ENCODE data around the gene WIPI1. TPM values are rescaled to one million over a fixed set of nuclear protein-coding genes. Genes with fewer than 3 reads are reported as not detected.
"Not testable (repeated sequence)": the region's sequence is repeated elsewhere in the genome, so short reads cannot be mapped to it uniquely, and the experiment has no call there.

The WIPI1 gene
- total RNA-seq, 1 donor from 2014 or later, result 74.4 TPM

DNA sequence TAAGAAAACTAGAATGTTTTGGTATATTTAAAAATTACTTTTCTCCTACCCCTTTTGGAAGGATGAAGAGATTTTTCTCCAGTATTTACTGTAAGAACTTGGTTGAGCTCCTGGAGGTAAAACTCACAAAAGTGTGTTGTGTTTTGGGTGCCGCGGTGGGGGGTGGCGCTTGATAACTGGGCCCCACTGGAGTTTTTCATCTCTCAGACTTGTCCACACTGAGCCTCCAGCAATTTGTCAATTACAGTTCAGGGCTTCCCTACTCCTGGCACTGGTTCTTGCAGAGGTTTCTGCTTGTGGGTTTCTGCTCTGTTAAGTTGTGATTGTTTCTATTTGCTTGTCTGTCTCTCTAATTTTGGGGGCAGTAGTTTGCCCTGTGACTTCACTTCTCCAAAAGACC lies 40.0 kb downstream of the WIPI1 start:
- no peak for DNase-seq (ENCODE audit: low spot score)

DNA sequence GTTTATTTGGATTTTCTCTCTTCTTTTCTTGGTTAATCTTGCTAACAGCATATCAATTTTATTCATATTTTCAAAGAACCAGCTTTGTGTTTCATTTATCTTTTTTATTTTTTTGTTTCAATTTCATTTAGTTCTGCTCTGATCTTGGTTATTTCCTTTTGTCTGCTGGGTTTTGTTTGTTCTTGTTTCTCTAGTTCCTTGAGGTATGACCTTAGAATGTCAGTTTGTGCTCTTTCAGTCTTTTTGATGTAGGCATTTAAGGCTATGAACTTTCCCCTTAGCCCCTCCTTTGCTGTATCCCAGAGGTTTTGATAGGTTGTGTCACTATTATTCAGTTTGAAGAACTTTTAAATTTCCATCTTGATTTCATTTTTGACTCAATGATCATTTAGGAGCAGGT lies 42.4 kb downstream of the WIPI1 start:
- DNase-seq (ENCODE audit: low spot score), result not testable (repeated sequence)

DNA sequence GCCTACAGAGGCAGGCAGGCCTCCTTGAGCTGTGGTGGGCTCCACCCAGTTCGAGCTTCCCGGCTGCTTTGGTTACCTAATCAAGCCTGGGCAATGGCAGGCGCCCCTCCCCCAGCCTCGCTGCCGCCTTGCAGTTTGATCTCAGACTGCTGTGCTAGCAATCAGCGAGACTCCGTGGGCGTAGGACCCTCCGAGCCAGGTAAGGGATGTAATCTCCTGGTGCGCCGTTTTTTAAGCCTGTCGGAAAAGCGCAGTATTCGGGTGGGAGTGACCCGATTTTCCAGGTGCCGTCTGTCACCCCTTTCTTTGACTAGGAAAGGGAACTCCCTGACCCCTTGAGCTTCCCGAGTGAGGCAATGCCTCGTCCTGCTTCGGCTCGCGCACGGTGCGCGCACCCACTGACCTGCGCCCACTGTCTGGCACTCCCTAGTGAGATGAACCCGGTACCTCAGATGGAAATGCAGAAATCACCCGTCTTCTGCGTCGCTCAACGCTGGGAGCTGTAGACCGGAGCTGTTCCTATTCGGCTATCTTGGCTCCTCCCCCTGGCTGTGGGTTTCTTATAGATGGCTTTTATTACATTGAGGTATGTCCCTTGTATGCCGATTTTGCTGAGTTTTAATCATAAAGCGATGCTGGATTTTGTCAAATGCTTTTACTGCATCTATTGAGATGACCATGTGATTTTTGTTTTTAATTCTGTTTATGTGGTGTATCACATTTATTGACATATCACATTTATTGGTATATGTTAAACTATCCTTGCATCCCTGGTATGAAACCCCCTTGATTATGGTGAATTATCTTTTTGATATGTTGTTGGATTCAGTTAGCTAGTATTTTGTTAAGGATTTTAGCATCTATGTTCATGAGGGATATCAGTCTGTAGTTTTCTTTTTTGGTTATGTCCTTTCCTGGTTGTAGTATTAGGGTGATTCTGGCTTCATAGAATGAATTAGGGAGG lies 43.4 kb downstream of the WIPI1 start:
- not testable (repeated sequence) for DNase-seq (ENCODE audit: low spot score)

DNA sequence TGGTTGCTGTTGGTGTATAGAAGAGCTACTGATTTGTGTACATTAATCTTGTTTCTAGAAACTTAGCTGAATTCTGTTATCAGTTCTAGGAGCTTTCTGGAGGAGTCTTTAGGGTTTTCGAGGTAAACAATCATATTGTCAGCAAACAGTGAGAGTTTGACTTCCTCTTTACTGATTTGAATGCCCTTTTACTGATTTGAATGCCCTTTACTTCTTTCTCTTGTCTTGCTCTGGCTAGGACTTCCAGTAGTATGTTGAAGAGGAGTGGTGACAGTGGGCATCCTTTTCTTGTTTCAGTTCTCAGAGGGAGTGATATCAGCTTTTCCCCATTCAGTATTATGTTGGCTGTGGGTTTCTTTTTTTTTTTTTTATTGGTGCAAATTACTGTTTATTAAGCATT lies 49.6 kb downstream of the WIPI1 start:
- not testable (repeated sequence) for DNase-seq (ENCODE audit: low spot score)

DNA sequence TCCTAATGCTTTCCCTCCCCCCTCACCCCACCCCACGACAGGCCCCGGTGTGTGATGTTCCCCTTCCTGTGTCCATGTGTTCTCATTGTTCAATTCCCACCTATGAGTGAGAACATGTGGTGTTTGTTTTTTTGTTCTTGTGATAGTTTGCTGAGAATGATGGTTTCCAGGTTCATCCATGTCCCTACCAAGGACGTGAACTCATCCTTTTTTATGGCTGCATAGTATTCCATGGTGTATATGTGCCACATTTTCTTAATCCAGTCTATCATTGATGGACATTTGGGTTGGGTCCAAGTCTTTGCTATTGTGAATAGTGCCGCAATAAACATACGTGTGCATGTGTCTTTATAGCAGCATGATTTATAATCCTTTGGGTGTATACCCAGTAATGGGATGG lies 53.5 kb downstream of the WIPI1 start:
- DNase-seq (ENCODE audit: low spot score), result not testable (repeated sequence)

DNA sequence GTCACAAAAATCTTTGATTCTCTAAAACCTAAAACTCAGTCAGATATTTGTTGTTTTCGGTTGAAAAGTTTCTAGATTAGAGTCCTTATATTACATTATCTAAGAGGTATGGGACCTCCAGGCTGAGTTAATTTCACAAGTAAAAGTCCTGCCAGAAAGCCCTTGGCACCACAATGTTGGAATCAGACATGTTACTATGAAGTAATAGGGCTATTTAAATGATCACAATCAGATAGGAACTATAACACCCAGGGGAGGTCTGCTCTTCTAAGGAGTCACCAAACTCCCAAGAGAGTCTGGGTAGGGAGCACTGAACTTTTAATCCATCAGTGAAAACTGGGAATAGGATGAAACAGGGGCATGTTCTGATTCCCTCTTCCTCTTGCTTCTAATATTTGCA lies 54.2 kb downstream of the WIPI1 start:
- no peak for DNase-seq (ENCODE audit: low spot score)

DNA sequence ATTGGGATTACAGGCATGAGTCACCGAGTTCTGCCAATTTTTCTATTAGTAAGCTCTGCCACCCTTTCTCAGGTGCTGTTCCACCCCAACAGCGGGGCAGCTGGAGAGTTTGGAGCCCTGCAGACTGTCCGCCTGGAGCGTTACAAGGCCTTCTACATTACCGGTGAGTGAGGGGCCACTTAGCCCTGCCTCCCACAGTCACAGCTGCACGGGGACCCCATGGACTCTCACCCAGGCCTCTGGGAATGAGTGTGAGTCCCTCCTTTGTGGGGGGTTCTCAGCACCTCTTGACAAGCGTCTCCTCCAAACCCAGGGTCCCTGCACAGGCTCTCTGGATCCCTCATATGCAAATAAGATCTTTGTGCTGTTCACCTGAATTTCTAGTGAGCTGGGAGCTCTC lies 56.0 kb downstream of the WIPI1 start:
- DNase-seq (ENCODE audit: low spot score), result no peak

DNA sequence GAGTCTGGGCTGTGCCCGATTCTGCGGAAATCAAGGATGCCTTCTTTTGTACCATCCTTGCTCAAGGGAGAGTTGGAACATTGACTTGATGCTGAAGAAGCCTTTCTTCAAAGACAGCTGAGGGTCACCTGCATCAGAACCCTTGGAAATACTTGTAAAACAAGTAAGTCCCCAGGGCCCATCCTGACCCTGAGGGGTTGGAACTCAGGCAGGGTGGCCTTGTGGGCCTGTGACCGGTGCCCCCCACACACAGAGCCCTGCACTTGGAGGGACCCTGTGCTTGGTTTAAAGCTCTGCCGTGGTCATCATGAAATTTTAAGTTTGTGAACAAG lies 56.9 kb downstream of the WIPI1 start:
- DNase-seq (ENCODE audit: low spot score), result no peak

DNA sequence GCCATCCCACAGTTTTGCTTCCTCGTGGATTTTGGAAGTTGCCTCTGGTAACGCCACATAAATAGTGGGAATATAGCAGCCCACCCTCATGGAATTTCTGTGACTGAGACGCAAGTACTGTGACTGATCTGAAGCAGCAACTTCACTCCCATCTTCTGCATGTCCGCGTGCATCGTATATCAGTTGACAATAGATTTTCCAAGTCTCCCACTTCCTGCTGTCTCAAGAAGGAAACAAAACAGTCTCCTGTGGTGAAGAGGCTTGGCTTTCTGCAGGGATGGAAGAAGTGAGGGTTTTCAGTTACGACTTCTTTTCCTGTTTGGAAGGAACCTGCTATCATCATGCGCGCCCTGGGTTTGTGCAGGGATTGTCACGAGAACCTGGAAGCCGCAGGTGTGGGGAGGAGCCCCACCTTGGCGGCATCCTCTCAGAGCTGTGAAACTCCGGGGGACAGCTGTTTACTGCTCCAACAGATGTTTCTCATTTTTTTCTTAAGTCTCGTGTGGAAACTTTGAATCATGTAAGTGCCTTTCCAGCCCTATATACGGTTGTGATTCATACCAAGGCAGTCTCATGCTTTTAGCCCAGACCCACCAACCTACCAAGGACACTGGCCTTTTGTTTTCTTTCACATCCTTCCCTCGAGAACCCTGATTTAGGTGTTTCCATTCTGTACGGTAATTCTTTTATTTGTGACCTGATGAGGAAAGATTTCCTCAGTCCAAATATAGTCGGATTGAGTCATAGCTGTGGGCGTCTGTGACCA lies 57.5 kb downstream of the WIPI1 start:
- no peak for DNase-seq (ENCODE audit: low spot score)

DNA sequence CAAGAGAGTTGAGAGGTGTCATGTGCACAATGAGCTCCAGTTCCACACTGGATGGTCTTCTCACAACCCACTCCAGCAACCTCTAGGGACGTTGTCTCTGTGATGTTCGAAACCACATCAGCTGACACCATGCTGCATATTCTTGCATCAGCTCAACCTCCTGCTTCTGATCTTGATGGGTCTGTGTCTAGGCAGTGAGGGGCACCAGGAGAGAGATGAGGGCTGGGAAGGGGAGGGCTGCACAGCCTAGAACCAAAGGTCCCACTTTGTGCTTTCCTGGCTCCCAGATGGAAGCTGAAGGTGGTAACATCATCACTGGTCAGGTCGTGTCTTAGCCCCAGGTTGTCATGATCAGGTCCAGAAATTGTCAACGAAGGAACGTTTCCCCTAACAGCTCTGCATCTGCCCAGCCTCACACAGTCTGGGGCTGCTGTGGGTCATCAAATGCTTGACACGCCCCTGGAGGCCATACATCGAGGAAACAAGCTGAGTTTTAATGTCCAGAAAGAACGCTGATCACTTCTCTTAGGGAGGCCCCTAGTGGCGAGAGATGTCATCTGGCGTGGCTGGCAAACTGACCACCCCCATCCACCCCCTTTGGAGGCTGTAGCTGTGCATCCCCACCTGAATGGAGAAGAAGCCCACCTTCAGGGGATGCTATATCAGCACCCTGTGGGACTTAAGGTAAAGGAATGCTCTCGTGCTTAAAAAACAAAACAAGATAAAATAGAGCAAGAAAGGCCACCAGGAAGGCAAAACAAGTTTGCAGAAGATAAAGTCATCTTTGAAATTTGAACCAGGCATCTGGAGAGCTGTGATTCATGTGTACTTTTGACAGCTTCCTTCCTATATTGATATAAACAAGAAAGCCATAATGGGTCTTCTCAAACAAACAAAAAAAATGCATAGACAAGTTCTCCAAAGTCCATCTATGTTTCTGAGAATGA lies 58.3 kb downstream of the WIPI1 start:
- peak; percentile 72 for DNase-seq (ENCODE audit: low spot score)

DNA sequence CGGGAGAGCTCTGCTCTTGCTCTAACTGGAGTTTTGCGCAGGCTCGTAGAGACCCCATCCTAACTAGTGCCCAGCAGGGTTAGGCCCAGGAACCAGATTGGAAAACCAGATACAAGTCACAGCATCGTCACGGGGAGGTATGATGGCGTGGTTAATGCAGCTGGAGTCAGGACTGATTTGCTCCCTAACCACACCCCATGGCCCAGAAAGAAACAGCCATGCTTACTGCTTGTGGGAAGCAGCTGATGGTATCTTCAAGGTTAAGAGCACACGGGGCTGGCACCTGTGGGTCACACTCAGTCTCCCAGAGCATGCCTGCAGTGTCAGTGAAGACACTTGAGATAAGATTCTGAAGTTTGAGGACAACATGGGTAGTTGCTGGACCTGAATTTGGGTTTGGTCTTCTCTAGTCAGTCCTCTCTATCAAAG lies 60.2 kb downstream of the WIPI1 start:
- no peak for DNase-seq (ENCODE audit: low spot score)

DNA sequence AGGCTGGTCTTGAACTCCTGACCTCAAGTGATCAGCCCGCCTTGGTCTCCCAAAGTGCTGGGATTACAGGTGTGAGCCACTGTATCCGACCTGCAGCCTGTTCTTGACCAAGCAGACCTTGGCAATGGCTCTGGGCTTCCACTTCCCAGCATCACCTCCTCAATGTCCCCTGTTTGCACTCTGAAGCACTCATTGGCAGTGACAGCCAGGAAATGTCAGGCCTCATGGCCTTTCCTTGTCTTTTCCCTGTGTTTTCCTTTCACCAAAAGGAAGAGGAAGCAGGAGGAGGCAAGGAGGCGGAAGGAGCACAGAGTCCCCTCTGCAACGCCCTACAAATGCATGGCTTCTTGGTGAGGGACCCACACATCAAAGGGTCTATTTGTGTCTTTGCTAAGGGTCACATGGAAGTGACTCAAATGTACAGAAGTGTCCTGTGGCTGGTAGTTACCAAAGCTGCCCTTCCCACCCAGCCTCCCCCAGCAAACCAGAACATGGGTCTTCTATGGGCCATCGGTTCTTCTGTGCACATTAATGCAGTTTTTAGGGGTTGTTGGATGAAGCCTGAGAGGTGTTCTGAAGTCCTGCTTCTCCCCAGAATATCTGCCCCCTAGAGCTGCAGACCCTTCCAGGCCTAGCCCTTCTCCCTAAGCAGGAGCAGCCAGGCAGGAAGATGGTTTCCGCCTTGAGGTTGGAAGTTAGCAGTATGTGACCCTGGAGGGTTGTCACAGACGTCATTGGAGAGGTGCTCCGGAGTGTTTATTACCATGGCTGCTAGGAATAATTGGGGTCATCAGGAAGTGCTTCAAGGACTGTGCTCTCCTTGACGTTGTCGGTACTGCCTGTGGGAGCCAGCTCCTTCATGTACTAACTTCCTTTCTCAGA lies 60.8 kb downstream of the WIPI1 start:
- DNase-seq (ENCODE audit: low spot score), result no peak

DNA sequence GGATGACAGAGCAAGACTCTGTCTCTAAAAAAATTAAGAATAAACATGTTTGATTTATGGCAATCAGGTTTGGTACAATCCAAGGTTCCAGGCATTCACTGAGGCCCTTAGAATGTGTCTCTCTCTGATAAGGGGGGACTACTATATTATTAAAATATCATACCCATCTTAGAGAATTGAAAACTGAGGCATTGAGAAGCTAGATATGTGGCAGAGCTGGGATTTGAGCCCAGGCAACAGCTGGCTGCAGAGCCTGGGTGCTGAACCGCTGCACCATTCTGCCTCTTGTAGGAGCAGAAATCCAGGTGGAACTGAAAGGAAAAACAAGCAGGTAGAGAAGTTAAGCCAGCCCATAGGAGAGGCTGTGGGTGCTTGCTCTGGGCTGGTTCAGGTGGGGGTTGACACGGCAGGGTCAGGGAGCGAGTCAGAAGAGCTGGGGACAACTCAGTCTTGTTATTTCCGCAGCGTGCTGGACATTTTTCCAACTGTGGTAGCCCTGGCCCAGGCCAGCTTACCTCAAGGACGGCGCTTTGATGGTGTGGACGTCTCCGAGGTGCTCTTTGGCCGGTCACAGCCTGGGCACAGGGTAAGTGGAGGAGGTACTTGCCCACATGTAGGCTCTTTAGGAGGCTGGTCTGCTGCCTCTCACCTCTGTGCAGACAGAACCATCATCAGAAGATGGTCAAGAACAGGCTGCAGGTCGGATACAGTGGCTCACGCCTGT lies 62.5 kb downstream of the WIPI1 start:
- no peak for DNase-seq (ENCODE audit: low spot score)

DNA sequence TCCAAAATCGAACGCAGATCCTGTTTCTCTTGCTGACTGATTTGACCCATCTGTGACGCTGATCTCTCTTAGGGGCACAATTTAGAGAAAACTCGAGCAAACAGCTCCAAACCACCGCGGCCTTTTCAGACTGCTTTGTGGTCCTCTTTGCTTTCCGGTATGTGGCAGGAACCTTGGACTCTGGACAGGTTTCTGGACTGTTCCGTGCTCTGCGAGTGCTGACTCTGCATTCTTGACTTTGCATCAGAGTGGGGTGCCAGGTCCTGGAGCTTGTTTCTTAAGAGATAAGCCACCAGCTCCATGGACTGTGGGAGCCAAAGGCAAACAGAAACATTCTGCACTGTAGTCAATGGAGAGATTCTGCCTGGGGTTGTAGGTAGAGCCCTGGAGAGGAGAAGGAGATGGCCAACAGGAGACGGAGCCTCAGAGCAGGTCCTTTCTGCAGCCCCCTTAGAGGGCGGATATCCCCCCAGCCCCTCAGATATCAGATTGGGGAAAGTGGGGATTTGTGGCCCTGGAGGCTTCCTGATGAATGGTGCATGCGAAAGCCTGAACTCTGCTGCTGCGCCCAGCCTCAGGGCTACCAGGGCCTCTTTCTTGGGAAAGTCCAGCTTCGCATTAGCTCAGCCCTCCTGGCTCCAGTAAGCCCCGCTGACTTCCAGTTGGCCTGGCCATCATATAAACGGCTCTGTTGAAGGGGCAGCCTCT lies 65.6 kb downstream of the WIPI1 start:
- no peak for DNase-seq (ENCODE audit: low spot score)

DNA sequence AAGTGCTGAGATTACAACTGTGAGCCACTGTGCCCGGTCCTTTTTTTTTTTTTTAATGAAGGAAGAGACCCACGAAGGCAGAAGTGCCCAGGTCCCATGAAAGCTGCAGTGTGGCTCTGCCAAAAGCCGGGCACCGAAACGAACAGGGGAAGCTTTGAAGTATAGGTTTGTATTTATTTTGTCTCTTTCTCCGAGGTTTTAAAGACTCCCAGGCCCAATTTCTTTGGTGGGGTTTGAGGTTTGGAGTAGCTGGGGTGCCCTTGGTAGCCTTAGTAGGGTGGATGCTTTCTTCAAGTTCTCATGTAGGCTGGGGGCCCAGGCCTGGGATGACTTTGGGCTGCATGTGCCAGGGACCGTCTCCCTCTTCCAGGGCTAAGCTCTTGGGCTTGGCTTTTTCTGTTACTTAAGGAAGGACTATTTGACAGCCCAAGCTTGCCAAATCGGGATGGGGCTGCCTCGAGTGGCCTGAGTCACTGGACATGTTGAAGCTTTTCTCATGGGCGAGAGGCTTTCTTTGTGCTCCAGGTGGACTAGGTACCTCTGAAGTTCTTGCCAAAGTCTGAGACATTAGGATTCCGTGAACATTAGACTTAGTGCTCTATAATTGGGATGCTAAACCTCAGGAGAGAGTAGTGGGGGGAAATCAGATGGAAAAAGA lies 66.3 kb downstream of the WIPI1 start:
- no peak for DNase-seq (ENCODE audit: low spot score)

DNA sequence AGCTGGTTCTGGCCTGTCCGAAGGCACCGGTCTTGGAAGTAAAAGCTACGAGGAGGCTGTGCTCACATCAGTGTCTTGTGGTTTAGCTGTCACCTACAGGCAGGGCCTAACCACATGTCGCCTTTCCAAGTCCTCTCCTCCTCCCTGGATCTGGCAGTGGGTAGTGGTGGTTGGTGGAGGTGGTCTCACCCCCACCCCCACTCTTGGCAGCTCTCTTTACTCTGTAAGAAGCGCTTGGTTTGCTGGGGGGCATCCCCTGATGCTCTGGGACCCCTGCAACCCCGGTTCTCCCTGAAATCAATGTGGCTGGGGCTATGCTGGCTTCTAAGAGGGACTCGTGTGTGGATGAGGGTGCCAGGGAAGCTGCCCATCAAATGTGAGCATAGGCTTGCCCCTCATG lies 68.3 kb downstream of the WIPI1 start:
- no peak for DNase-seq (ENCODE audit: low spot score)

DNA sequence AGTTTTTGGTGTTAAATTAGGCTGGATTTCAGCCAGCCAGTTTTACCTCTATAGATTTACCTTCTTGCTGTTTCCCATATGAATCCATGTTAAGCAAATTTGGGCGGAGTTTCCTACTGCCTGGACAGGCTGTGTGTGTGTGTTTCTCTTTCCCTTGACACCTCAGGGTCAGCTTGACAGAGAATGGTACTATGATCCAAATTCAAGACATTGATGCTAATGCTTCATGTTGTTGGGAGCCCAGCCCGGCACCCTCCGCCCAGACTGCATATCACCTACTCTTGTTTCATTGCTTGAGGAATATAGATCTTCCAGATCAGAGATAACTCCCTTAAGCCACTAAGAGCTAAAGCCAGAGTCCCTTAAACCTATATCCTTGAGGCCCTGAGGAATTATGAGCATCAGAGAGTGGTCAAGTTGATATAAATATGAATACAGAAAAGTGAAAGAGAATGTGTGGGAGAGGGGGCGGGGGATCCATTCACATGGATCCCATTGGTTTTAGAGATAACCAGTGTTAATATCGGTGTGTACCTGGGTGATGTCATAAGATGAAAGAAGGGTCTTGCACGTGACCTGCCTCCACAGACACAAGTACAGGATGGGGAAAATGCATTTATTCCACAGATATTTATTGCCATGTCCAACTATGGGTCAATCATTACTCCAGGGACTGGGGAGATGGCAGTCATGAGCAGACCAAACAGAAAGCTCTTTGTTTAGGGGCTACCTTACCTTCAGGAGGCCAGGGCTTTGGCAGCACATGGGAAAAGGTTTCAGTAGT lies 69.7 kb downstream of the WIPI1 start:
- DNase-seq (ENCODE audit: low spot score), result peak; percentile 34
